Measurements from ENCODE around the gene CD276.

GRCh38 chr15:73658645-73659044, 25.5 kb upstream of the CD276 start:
- TF ChIP-seq, protein P1, sequence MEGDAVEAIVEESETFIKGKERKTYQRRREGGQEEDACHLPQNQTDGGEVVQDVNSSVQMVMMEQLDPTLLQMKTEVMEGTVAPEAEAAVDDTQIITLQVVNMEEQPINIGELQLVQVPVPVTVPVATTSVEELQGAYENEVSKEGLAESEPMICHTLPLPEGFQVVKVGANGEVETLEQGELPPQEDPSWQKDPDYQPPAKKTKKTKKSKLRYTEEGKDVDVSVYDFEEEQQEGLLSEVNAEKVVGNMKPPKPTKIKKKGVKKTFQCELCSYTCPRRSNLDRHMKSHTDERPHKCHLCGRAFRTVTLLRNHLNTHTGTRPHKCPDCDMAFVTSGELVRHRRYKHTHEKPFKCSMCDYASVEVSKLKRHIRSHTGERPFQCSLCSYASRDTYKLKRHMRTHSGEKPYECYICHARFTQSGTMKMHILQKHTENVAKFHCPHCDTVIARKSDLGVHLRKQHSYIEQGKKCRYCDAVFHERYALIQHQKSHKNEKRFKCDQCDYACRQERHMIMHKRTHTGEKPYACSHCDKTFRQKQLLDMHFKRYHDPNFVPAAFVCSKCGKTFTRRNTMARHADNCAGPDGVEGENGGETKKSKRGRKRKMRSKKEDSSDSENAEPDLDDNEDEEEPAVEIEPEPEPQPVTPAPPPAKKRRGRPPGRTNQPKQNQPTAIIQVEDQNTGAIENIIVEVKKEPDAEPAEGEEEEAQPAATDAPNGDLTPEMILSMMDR (IDR thresholded peaks at IDR 0.05) = no peak
- no peak for TF ChIP-seq POLR2A (IDR thresholded peaks at IDR 0.05; ENCODE audit: low read depth)

All from esophagus muscularis mucosa (tissue), 3 donors.